ENCODE results near the gene MRPL9. TPM values are rescaled to one million over a fixed set of nuclear protein-coding genes. Genes with fewer than 3 reads are reported as not detected.
A peak's percentile ranks its signal among the peaks of the same experiment; 100 is the strongest.

MRPL9 gene
- total RNA-seq, 3 donors from 2014 or later: 46.5 to 51.2 (median 50.9) TPM

DNA sequence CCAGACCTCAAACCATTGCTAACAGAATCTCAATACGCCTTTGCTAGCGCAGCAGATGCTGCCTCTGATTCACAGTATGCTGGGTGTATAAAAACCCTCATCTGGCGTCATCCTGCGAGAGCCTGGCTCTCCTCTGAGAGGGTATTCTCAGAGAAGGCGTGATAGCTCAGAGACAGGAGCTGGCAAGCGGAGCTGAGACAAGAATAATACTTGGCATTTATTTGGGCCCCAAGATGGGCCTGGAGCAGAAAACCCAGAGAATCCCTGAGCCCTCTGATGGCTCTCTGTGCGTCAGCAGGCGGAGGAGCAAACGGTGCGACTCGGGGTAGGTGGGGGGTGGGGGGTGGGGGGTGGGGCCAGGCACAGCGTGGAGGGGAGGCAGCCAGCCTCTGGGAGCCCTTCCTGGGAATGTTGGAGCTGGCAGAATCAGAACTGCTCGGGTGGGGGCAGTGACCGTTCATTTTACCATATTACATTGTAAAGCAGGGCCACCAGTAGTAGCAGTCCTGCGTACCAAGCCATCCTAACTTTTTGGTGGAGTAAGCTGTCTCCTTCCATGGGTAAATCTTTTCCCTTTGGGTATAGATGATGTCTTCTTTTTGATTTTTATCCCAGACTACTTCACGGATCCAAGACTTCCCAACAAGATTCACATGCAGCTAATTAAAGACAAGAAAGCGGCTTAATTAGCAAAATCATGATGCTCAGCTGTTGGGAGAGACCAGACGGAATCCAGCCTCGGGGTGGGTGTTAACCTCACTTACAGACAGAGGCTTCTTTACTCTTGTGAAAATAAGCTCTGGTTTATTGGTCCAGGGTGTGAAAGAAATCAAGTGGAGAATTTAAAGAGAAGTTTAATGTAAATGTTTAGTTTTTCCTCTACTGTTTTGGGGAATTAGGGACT, 34.9 kb downstream of the MRPL9 start:
- Histone ChIP-seq H3K36me3 (ENCODE audit: low read depth) (no peaks in the 10 kb centered on the region), H3K4me3 (no peak overlapping the region), H3K4me1 (ENCODE audit: low read depth) (peaks cover 24% of the 10 kb centered on the region), H3K9me3 (no peaks in the 10 kb centered on the region)
- no peak for ATAC-seq
- intact Hi-C loops (cut with DNase I, micrococcal nuclease): no loop called here
- no peak for DNase-seq
- TF ChIP-seq, protein P1, sequence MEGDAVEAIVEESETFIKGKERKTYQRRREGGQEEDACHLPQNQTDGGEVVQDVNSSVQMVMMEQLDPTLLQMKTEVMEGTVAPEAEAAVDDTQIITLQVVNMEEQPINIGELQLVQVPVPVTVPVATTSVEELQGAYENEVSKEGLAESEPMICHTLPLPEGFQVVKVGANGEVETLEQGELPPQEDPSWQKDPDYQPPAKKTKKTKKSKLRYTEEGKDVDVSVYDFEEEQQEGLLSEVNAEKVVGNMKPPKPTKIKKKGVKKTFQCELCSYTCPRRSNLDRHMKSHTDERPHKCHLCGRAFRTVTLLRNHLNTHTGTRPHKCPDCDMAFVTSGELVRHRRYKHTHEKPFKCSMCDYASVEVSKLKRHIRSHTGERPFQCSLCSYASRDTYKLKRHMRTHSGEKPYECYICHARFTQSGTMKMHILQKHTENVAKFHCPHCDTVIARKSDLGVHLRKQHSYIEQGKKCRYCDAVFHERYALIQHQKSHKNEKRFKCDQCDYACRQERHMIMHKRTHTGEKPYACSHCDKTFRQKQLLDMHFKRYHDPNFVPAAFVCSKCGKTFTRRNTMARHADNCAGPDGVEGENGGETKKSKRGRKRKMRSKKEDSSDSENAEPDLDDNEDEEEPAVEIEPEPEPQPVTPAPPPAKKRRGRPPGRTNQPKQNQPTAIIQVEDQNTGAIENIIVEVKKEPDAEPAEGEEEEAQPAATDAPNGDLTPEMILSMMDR (IDR thresholded peaks at IDR 0.05): no peak

DNA sequence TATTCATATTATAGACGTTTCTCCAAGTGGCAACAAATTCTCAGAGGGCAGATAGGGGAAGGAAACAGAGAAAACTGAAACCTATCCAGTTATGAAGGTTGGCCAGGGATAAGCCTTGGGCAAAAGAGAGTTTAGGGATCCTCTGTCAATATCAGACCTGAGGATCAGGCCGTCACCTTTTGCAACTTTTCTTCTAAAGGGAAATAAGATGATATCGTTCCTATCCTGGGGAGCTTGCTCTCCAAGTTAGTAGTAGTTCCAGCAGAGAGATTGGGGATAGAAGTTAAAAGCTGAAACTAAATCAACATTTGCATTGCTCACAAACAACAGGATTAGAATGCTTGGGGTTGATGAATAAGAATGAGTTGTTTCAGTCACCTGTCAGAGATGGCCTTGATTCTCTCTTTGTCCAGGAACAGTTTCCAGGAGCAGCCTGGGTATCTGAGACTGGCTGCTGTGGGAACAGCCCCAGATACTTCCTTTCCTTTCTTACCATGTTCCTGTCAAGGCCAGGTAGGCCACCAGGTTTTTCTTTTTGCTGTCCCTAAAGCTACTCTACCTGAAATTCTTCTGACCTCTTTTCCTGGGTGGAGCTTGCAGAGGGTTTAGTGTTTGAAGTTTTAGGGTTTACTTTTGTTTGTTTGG, 39.4 kb downstream of the MRPL9 start:
- no peaks in the 10 kb centered on the region for H3K9me3 ChIP-seq
- intact Hi-C loops (cut with DNase I, micrococcal nuclease): no loop called here
- H3K4me1 ChIP-seq (ENCODE audit: low read depth): peaks cover 33% of the 10 kb centered on the region
- no peak for ATAC-seq
- TF ChIP-seq, protein P1 (IDR thresholded peaks at IDR 0.05): no peak
- no peak for DNase-seq
- H3K4me3 ChIP-seq: no peak overlapping the region
- no peaks in the 10 kb centered on the region for H3K36me3 ChIP-seq (ENCODE audit: low read depth)

DNA sequence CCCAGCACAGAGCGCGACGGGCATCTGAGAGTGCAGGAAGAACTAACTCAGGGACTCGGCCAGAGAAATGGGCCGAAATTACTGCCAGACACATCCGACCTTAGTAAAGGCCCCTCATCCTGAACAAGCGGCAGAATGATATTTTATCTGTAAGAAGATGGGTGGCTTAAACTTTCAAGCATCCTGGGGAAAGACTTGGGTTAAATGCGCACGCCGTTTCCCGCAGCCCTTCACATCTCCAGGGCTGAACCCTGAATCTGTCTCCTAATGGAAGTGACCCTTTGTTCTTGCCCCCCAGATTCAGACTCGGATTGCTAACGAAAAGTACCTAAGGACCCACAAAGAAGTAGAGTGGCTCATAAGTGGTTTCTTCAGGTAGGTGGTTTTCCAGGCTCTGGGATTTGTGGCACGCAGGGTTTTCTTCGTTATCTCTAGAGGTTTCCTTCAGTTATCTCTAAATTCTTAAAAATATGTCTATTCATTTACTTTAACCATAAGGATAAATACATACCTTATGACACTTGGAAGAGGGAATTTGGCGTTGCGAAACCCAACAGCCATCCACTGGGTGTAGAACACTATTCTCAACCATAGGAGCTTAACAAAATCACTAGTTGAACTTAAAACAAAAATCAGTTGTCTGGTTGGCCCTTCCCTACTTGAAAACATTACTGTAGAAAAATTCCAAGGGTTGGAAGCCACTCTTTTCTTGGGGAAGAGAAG, 41.3 kb downstream of the MRPL9 start:
- H3K9me3 ChIP-seq: no peaks in the 10 kb centered on the region
- intact Hi-C loops (cut with DNase I, micrococcal nuclease): no loop called here
- H3K4me1 ChIP-seq (ENCODE audit: low read depth): peaks cover 27% of the 10 kb centered on the region
- DNase-seq (no peak), ATAC-seq (no peak)
- no peak overlapping the region for H3K4me3 ChIP-seq
- TF ChIP-seq, protein P1 (IDR thresholded peaks at IDR 0.05): no peak
- no peaks in the 10 kb centered on the region for H3K36me3 ChIP-seq (ENCODE audit: low read depth)

DNA sequence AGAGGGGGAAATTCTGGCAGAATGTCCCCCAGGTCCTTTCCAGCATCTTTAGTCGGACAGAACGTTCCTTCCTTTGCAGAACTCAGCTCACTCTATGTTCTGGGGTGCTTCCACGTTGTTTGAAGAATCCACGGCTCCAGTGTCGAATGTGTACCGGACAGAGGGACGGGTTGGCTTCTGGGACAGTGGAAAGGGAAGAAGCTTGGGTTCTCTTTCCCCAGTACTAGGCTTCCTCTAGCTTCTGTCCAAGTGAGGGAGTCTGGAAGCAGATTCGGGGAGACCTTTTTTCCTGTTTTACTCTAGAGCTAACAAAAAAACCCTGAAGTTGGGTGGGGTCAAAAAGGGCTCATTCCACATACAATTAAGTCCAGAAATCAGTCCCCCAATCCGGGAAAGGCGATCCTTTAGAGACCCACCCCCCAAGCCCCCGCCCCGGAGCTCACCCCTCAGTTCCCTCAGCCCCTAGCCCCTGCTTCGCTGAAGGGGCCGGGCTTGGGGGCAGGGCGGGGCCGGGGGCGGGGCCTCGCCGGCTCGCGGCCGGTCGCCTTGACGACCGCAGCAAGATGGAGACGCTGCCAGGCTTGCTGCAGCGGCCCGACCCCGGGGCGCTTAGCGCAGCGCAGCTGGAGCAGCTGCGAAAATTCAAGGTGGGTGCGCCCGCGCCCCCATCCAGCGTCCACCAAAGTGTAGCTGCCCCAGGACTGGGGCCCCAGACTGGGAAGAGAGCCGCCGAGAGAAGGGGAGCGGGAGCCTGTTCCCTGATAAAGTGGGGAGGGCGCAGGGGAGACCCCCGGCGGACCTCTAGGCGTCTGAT, 42.1 kb downstream of the MRPL9 start, which contains the start of gene RIIAD1:
Gene RIIAD1, plus strand, starts transcription at position 549 of the 814 bp plus-strand sequence. Its CDS starts 15 bp downstream, at position 564.
- intact Hi-C loops (cut with DNase I, micrococcal nuclease): no loop called here
- H3K4me1 ChIP-seq (ENCODE audit: low read depth): peaks cover 21% of the 10 kb centered on the region
- no peaks in the 10 kb centered on the region for H3K9me3 ChIP-seq
- no peak within 1 kb of the TSS for H3K4me3 ChIP-seq
- no peaks in the 10 kb centered on the region for H3K36me3 ChIP-seq (ENCODE audit: low read depth)
- DNase-seq (peak in 1 of 3 donors; percentile 57), ATAC-seq (peak; percentile 78)
- TF ChIP-seq, protein P1 (IDR thresholded peaks at IDR 0.05): no peak

DNA sequence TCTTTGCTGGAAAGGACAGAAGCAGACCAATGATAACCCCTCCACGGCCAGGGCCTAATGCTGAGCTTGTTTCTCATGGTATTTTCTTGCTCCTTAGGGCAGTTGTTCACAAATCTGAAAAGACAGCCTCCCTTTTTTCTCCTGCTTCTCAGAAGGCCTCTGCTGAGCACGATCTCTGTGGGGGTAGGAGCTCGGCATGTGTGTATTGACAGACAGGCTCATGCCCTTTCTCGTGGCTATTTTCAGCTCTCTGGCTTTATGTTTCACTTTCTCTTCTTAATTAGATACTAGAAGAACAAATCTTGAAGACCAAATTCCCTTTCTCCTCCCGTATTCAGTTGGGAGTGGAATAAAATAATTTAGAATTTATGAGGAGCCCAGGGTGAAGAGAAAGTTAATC, 42.7 kb downstream of the MRPL9 start:
- Histone ChIP-seq H3K36me3 (ENCODE audit: low read depth) (no peaks in the 10 kb centered on the region), H3K9me3 (no peaks in the 10 kb centered on the region), H3K4me1 (ENCODE audit: low read depth) (peaks cover 18% of the 10 kb centered on the region), H3K4me3 (no peak overlapping the region)
- DNase-seq: peak in 1 of 3 donors; percentile 30
- TF ChIP-seq, protein P1 (IDR thresholded peaks at IDR 0.05): no peak
- intact Hi-C loops (cut with DNase I, micrococcal nuclease): no loop called here
- peak; percentile 70 for ATAC-seq
